IMR-90 (cell line): ENCODE measurements around the gene CCDC150. TPM values are rescaled to one million over a fixed set of nuclear protein-coding genes. Genes with fewer than 3 reads are reported as not detected.

Source experiments
- ATAC-seq: fragments of 200-7000 bp; cut with Tn5 transposase; 2 replicates; pipeline ENCODE4 v1.9.1; 2020; ENCODE audit warnings: low read depth, mild to moderate bottlenecking, moderate library complexity
- BruUV-seq: library from RNA; stranded (reverse); fragments of 400-500 nt; replicated peaks from 2 replicates; lab custom pipeline; 2021; lab: Mats Ljungman, UMichigan
- CTCF ChIA-PET: fragments of 300-600 bp; formaldehyde crosslinking; extraction: SDS; loops from one replicate; lab custom pipeline; 2021; ENCODE audit warnings: antibody characterized with exemption; lab: Yijun Ruan, JAX
- POLR2A ChIA-PET: fragments of 300-600 bp; sonication (Branson Sonifier 250); formaldehyde crosslinking; loops from one replicate; lab custom pipeline; 2022; ENCODE audit warnings: antibody characterized with exemption; ENCODE audit not compliant: unreplicated experiment; lab: Charles Lee
- DNase-seq: peaks from one replicate; pipeline ENCODE4 v3.0.0; 2013
- H2AFZ ChIP-seq: replicated peaks from 2 replicates; pipeline ENCODE3; 2013; ENCODE audit warnings: low read length, mild to moderate bottlenecking; ENCODE audit not compliant: poor library complexity
- H2AK5ac ChIP-seq: 2 replicates; pipeline ENCODE4 v1.6.1; 2013; ENCODE audit warnings: low read depth, low read length, inconsistent platforms
- H2AK9ac ChIP-seq: replicated peaks from 2 replicates; pipeline ENCODE3; 2013; ENCODE audit warnings: mild to moderate bottlenecking, low read depth, low read length, moderate library complexity; ENCODE audit not compliant: poor library complexity
- H2BK120ac ChIP-seq: 2 replicates; pipeline ENCODE4 v1.6.1; 2013; ENCODE audit warnings: low read depth, low read length, inconsistent platforms
- H2BK15ac ChIP-seq: 3 replicates; pipeline ENCODE4 v1.6.1; 2013; ENCODE audit warnings: low read depth, low read length, inconsistent platforms
- H2BK20ac ChIP-seq: 2 replicates; pipeline ENCODE4 v1.6.1; 2013; ENCODE audit warnings: low read depth, mild to moderate bottlenecking, inconsistent platforms, low read length, moderate library complexity
- H2BK5ac ChIP-seq: 2 replicates; pipeline ENCODE4 v1.6.1; 2013; ENCODE audit warnings: mild to moderate bottlenecking, low read depth, low read length, inconsistent platforms; ENCODE audit not compliant: poor library complexity, severe bottlenecking
- H3K14ac ChIP-seq: replicated peaks from 2 replicates; pipeline ENCODE4 v1.6.1; 2013; ENCODE audit warnings: low read depth, low read length, inconsistent platforms
- H3K18ac ChIP-seq: 2 replicates; pipeline ENCODE4 v1.6.1; 2013; ENCODE audit warnings: low read depth, low read length, control low read depth
- H3K23ac ChIP-seq: 2 replicates; pipeline ENCODE4 v1.6.1; 2013; ENCODE audit warnings: low read depth, low read length, inconsistent platforms
- H3K27ac ChIP-seq: 2 replicates; pipeline ENCODE4 v1.5.1; 2013; ENCODE audit warnings: mild to moderate bottlenecking, control low read depth, low read length; ENCODE audit not compliant: insufficient read depth
- H3K27me3 ChIP-seq: 2 replicates; pipeline ENCODE4 v1.6.1; 2013; ENCODE audit warnings: low read length; ENCODE audit not compliant: control insufficient read depth, insufficient read depth
- H3K36me3 ChIP-seq: 2 replicates; pipeline ENCODE4 v1.6.1; 2013; ENCODE audit warnings: low read length, mixed read lengths; ENCODE audit not compliant: control insufficient read depth, insufficient read depth
- H3K4ac ChIP-seq: 2 replicates; pipeline ENCODE4 v1.6.1; 2013; ENCODE audit warnings: low read depth, low read length, inconsistent platforms
- H3K4me1 ChIP-seq: 2 replicates; pipeline ENCODE4 v1.6.1; 2013; ENCODE audit warnings: low read length, mixed read lengths; ENCODE audit not compliant: control insufficient read depth, insufficient read depth
- H3K4me2 ChIP-seq: 2 replicates; pipeline ENCODE4 v1.6.1; 2013; ENCODE audit warnings: low read depth, mild to moderate bottlenecking, control low read depth, low read length, moderate library complexity
- H3K4me3 ChIP-seq: 2 replicates; pipeline ENCODE4 v1.5.1; 2013; ENCODE audit warnings: low read depth, mild to moderate bottlenecking, control low read depth, low read length, moderate library complexity; ENCODE audit not compliant: insufficient read depth
- H3K56ac ChIP-seq: 2 replicates; pipeline ENCODE4 v1.6.1; 2013; ENCODE audit warnings: low read length, inconsistent platforms; ENCODE audit not compliant: insufficient read depth; ENCODE audit errors: extremely low read depth
- H3K79me1 ChIP-seq, 2 experiments: 2 replicates each; pipeline ENCODE4 v1.6.1; 2013; ENCODE audit warnings: low read length in 2 of 2, inconsistent platforms in 1 of 2, low read depth in 1 of 2
- H3K9ac ChIP-seq: 2 replicates; pipeline ENCODE4 v1.6.1; 2013; ENCODE audit warnings: low read depth, low read length, control low read depth
- H3K9me1 ChIP-seq: 2 replicates; pipeline ENCODE4 v1.6.1; 2013; ENCODE audit warnings: low read length, inconsistent platforms; ENCODE audit not compliant: insufficient read depth
- H3K9me3 ChIP-seq: 2 replicates; pipeline ENCODE4 v1.6.1; 2013; ENCODE audit warnings: low read length; ENCODE audit not compliant: control insufficient read depth, insufficient read depth
- H4K20me1 ChIP-seq: 2 replicates; pipeline ENCODE4 v1.6.1; 2013; ENCODE audit warnings: low read length, inconsistent platforms; ENCODE audit not compliant: insufficient read depth
- H4K5ac ChIP-seq: 2 replicates; pipeline ENCODE4 v1.6.1; 2013; ENCODE audit warnings: mild to moderate bottlenecking, low read depth, low read length, control low read depth
- H4K8ac ChIP-seq, 2 experiments: 2 replicates each; pipeline ENCODE4 v1.6.1; 2013; ENCODE audit warnings: low read depth in 2 of 2, low read length in 2 of 2, control low read depth in 1 of 2, inconsistent platforms in 1 of 2
- H4K91ac ChIP-seq: 2 replicates; pipeline ENCODE4 v1.6.1; 2013; ENCODE audit warnings: low read depth, low read length, inconsistent platforms; ENCODE audit not compliant: insufficient read depth
- CTCF ChIP-seq: conservative IDR thresholded peaks from 2 replicates; pipeline ENCODE4 v1.5.1; 2012; ENCODE audit warnings: mild to moderate bottlenecking, low read depth, low read length, improper control_type of control experiment
- USF2 ChIP-seq: fragments of 150-350 bp; IDR thresholded peaks from 2 replicates; pipeline ENCODE4 v1.6.1; 2017; ENCODE audit warnings: mild to moderate bottlenecking, antibody characterized with exemption, low read length, low read depth
- WGBS, 2 experiments: methylation state at CpG; one replicate each; pipeline versions ENCODE4 v1.1.5 to v1.1.7; 2013; ENCODE audit warnings: missing lambda C conversion rate in 2 of 2; ENCODE audit not compliant: insufficient read length in 1 of 2; ENCODE audit errors: extremely low coverage in 2 of 2; 5-methylcytosine and 5-hydroxymethylcytosine counted together
- dilution Hi-C: fragments of 300-500 bp; cut with HindIII; formaldehyde crosslinking; loops from one replicate; pipeline ENCODE4 v1.14.3; 2018; ENCODE audit warnings: low sequenced_read_pairs; ENCODE audit not compliant: unreplicated experiment
- in situ Hi-C: fragments of 300-500 bp; cut with MboI; formaldehyde crosslinking; loops from 3 replicates; pipeline ENCODE4 v1.14.3; 2019; ENCODE audit warnings: low sequenced_read_pairs, inconsistent platforms, mixed read lengths
- intact Hi-C: fragments of 100-400 bp; cut with micrococcal nuclease; formaldehyde crosslinking; loops from 2 replicates; pipeline ENCODE4 v1.10.0; 2022
- polyA plus RNA-seq, 3 experiments: library from polyadenylated mRNA; depleted of rRNA; stranded (reverse); fragments of >200 nt; gene quantifications; 2 replicates each; pipeline ENCODE4 v1.2.3, GENCODE V29; 2012; ENCODE audit warnings: low replicate concordance in 1 of 3
- total RNA-seq: library from RNA; depleted of rRNA; stranded (reverse); fragments of >200 nt; gene quantifications from 2 replicates; pipeline ENCODE4 v1.2.3, GENCODE V29; 2012

CCDC150 gene
- total and polyA plus RNA-seq, 2 of the 4 experiments (the other 2 are of a cell fraction), result 3.8 to 4.3 TPM

GRCh38 chr2:196651387-196652094, 12.0 kb downstream of the CCDC150 start:
- no peak for ATAC-seq
- Histone ChIP-seq H3K9ac (no peak overlapping the region), H3K14ac (no peak overlapping the region), H2AK5ac (no peak overlapping the region), H2AK9ac (no peak overlapping the region), H2AFZ (no peak overlapping the region), H3K4ac (no peak overlapping the region), H3K9me1 (no peaks in the 10 kb centered on the region), H3K36me3 (no peaks in the 10 kb centered on the region), H3K18ac (no peak overlapping the region), H3K79me1 (peaks cover 4 to 10% of the 10 kb centered on the region in 2 experiments; a peak in 2 of 4 replicates), H2BK20ac (no peak overlapping the region), H4K8ac (no peak overlapping the region), H2BK5ac (no peak overlapping the region), H4K20me1 (no peaks in the 10 kb centered on the region), H3K23ac (no peak overlapping the region), H2BK120ac (no peak overlapping the region), H3K27me3 (no peaks in the 10 kb centered on the region), H3K9me3 (peaks cover 16% of the 10 kb centered on the region), H3K56ac (no peak overlapping the region), H3K4me2 (no peak overlapping the region), H4K5ac (no peak overlapping the region), H4K91ac (no peak overlapping the region), H3K4me1 (no peaks in the 10 kb centered on the region), H3K27ac (no peak overlapping the region), H3K4me3 (no peak overlapping the region), H2BK15ac (no peak overlapping the region)
- no TSS peak for BruUV-seq
- CTCF ChIA-PET, result no interaction called here
- TF ChIP-seq USF2 (no peak), CTCF (no peak)
- intact Hi-C loops, result no loop called here
- dilution Hi-C loops, result no loop called here
- POLR2A ChIA-PET, result no interaction called here
- DNase-seq, result no peak
- no CpG with 5 or more reads among the region's 4 CpGs for WGBS, 2 experiments
- in situ Hi-C loops, result no loop called here
